ENCODE data around the gene PDGFA.

GRCh38 chr7:507623-508300, 11.9 kb downstream of the PDGFA start:
- no peak for TF ChIP-seq CTCF (IDR thresholded peaks at IDR 0.05; ENCODE audit: borderline replicate concordance, extremely low read depth, low read length, poor library complexity, severe bottlenecking)
- no peak for TF ChIP-seq EZH2 (IDR thresholded peaks at IDR 0.05; ENCODE audit: borderline replicate concordance, low read depth, low read length, severe bottlenecking)
